DMS79 treated with DMSO at 0.1 percent for 48 hours (cell line): ENCODE results near the gene RAB15.

Experiments
- DNase-seq: peaks from one replicate; lab custom pipeline; 2025; lab: John Stamatoyannopoulos, UW

Gene RAB15

GRCh38 chr14:64955297-64955696, 16.8 kb downstream of the RAB15 start:
- no peak for DNase-seq

GRCh38 chr14:64954491-64955240, 17.5 kb downstream of the RAB15 start:
- no peak for DNase-seq

GRCh38 chr14:64953661-64954060, 18.5 kb downstream of the RAB15 start:
- no peak for DNase-seq

DNA sequence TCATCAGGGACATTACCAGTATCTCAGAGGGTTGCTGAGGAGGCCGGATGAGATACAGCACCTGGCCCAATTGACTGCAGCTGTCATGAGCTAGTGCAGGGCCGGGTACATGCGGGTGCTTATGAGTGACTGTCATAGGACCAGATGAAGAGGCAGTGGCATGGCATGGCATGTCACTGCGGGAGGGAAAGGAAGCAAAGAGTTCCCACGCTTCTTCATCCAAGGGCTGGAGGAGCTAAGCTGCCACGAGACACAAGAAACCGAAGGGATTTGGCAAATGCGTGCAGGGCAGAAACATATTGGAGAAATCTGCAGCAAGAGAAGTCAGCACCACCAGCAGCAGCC, 18.9 kb downstream of the RAB15 start:
- no peak for DNase-seq

DNA sequence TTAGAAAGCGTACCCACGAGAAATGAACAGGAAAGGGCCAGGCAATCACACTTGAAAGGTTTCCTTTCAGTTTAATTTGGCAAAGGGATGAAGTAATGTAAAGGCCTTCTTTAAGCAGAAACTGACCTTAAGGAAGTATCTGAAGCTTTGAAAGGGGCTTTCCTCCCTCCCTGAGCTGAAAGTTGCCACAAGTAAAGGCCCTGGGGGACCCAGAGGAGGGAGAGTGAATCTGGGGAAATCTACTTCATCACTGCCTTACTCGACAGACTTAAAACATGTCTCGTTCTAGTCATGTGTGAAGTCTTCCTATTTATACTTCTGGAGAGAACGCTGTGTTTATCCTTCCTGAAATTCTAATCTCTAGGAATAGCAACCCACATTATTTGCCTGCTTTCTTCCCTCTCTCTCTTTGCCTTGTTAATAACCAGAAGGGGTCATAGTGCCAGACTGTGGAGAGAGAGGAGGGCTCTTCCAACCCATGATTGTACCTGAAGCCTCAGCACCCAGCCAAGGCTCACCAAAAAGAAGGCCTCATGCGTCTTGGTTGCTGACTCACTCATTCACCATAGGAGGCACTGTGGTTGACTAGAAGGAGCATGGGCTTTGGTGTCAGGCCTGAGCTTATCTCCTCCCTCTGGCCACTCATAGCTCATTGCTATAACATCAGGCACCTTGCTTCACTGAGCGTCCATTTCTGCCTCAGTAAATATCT, 19.4 kb downstream of the RAB15 start:
- DNase-seq = no peak

DNA sequence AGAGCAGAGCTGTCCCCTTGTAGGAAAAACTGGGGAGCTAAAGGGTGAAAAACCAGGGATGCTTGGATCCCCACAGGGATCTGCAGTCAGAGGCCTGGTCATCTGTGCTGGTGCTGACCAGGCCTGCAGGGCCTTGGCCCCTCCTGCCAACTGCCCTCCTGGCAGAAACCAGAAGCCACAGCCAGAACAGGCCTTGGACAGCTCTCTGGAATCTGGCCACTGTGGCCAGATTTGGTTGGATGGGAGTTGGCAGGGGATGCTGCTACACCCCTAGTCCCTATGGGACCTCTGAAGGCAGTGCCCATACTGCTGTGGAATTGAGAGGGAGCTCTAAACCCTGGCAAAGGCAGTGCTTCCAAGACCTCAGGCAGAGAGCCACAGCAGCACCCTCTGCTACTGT, 20.4 kb downstream of the RAB15 start:
- DNase-seq = no peak

GRCh38 chr14:64951291-64951690, 20.8 kb downstream of the RAB15 start:
- DNase-seq = no peak

DNA sequence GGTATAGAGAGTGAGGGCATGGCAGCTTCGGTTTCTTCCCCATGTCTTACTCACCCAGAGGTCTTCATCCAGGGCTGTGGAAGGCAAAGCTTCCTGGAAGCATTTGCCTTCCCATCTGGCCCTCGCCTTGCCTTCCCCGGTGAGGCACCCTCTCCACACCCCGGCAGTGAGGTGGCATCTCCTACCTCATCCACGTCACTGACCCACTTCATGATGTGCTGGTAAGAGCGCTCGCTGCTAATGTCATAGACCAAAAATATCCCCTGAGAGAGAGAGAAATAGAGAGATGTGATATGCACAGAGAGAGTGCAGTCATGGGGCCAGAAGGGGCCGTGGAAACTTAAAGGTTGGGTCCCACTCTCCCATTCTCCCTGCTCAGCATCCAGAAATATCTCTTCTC, 21.2 kb downstream of the RAB15 start:
- DNase-seq = no peak

- DNase-seq = no peak
Observed at GRCh38 chr14:64948612-64949210, 23.4 kb downstream of the RAB15 start.

- DNase-seq = no peak
Observed at GRCh38 chr14:64947710-64948611, 24.2 kb downstream of the RAB15 start.

GRCh38 chr14:64946310-64947045, 25.7 kb downstream of the RAB15 start:
- DNase-seq = no peak

DNA sequence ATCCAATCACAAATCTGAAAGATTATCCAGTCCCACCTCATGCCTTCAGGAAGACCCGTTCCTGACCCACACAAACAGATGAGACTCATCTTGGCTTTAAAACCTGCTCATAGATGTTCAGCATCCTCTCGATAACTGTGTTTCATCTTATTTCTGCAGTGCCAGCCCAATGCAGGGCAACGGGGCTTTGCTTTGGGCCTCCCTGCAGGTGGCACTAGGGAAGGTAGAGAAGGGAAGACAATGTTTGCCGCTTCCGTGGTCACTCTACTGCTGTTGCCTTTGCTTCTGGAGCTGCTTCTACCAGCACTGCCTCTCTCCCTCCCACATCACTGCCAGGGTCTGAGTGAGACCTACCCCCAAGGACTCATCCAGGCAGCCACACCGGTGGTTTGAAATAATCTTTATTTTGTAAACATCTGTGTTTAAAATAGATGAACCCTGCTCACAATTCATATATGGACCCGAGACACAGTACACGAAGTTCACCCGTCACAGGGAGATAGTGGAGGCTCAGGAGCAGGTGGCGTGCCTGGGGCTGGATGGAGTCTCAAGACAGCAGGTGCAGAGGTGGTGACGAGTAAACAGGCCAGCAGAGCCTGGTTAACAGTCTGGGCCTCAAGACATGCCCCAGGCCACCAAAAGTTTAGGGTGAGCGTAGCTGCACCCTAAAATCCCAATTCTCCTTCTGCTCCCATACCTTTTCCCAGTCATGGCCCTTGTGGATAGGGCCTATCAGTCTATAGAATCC, 26.5 kb downstream of the RAB15 start:
- DNase-seq = no peak

DNA sequence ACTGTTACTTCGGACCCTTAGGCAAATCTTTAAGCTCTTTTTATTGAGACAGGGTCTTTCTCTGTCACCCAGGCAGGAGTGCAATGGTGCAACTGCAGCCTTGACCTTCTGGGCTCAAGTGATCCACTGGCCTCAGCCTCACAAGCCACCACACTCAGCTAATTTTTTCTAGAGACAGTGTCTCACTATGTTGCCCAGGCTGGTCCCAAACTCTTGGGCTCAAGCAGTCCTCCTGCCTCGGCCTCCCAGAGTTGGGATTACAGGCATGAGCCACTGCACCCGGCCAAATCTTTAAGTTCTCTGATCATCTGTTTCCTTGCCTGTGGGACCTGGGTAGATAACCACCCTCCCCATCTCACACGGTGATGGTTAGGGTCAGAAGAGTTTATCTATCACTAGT, 27.3 kb downstream of the RAB15 start:
- DNase-seq = no peak

DNA sequence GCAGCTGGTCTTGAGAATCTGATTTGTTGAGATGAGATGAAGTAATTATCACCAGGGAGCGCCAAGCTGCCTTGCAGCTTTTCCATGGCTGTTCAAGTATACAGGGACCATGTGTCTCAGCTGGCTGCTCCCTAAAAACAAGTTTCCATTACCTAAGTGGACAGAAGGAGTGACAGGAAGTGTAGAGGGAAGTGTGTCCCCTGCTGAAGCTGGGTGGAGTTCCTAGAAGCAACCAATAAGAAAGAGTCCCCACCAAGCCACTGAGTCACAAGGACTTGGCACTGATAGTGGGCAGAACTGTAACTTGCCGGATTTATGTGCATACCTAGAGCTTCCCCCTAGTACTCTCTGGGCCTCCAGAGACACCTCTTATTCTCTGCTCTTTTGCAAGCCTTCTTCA, 28.1 kb downstream of the RAB15 start:
- DNase-seq = no peak

DNA sequence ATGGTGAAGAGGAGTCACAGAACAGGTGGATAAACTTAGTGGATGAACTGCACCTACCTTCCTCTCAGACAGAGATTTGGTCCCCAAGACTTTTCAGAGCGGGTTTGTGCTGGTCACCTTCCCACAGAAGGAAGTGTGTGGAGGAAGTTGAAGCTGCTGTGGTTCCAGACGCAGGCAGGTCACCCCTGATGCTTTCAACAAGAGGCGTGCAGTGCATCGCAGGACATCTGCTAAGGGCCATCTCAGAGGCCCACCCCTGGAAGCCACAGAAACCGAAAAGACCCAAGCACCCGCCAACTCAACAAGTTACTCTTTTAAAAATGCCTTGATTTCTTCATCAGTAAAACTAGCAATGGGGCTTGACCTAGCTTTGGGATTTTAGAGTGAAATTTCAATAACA, 28.6 kb downstream of the RAB15 start:
- no peak for DNase-seq

DNA sequence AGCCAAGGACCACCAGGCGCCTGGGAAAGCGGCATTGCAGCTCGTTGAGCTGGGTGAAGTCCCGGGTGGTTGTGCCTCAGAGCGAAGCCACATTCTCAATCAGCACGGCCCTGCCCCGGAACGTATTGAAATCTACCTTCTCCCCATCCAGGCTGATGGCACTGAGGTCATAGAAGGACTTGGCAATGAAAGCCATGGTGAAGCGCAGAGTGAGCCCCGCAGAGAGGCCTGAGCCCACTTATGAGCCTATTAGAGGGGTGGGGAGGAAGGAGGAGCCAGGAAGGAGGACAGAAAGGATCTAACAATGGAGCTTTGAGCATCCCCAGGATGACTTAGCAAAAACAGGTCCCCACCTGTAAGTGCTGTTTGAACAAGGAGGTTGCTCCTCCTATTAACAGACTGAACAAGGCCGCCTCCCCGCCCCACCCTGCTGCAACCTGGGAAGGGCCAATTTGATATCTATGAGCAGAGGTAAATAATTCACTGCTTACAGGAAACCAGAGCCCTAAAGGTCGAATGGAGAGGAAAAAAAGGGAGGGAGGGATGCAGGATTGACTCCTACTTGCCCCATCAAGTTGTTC, 29.5 kb downstream of the RAB15 start, which contains the start of gene GPX2:
Gene GPX2 (minus strand): TSS at position 215 of the 581 bp plus-strand sequence. CDS start 19 bp downstream, at position 196.
- peak; percentile 100 for DNase-seq

GRCh38 chr14:64940336-64940910, 31.7 kb downstream of the RAB15 start:
- DNase-seq = peak; percentile 82

GRCh38 chr14:64939817-64940190, 32.3 kb downstream of the RAB15 start:
- DNase-seq = no peak

GRCh38 chr14:64938972-64939816, 32.9 kb downstream of the RAB15 start:
- DNase-seq = no peak
